Activated naive CD8-positive, alpha-beta T cell treated with anti-CD3 and anti-CD28 coated beads, Interleukin-2, amount 50 U/mL, for 16 hours (primary cell): ENCODE results near the gene COMT.

Experiments
- DNase-seq: peaks from one replicate; pipeline ENCODE4 v3.0.0-alpha.2; 2020; ENCODE audit warnings: low read depth, low spot score

Gene COMT

GRCh38 chr22:19993926-19994325, 52.4 kb downstream of the COMT start:
- no peak for DNase-seq

- no peak for DNase-seq
Measured at GRCh38 chr22:19994851-19995610, 53.5 kb downstream of the COMT start.

GRCh38 chr22:19995611-19996339, 54.2 kb downstream of the COMT start:
- DNase-seq = no peak

- no peak for DNase-seq
Measured at GRCh38 chr22:19996694-19997384, 55.3 kb downstream of the COMT start.

- DNase-seq = no peak
Measured at GRCh38 chr22:19997561-19998231, 56.1 kb downstream of the COMT start.

- no peak for DNase-seq
Measured at GRCh38 chr22:19998232-19998951, 56.8 kb downstream of the COMT start.

- DNase-seq = no peak
Measured at GRCh38 chr22:19998991-19999820, 57.6 kb downstream of the COMT start.

GRCh38 chr22:20000246-20001081, 58.9 kb downstream of the COMT start:
- DNase-seq = no peak

GRCh38 chr22:20001082-20001638, 59.6 kb downstream of the COMT start:
- no peak for DNase-seq

GRCh38 chr22:20002128-20002527, 60.6 kb downstream of the COMT start:
- no peak for DNase-seq

- DNase-seq = no peak
Measured at GRCh38 chr22:20002636-20003035, 61.1 kb downstream of the COMT start.

GRCh38 chr22:20003304-20003703, 61.7 kb downstream of the COMT start:
- no peak for DNase-seq

- no peak for DNase-seq
Measured at GRCh38 chr22:20004464-20004863, 62.9 kb downstream of the COMT start.

GRCh38 chr22:20008221-20008995, 66.8 kb downstream of the COMT start:
- DNase-seq = no peak

- DNase-seq = no peak
Measured at GRCh38 chr22:20009018-20009491, 67.5 kb downstream of the COMT start.

- no peak for DNase-seq
Measured at GRCh38 chr22:20009582-20010306, 68.2 kb downstream of the COMT start.

GRCh38 chr22:20010307-20011122, 68.9 kb downstream of the COMT start:
- DNase-seq = no peak
